Measurements from ENCODE around the gene SLC1A2. TPM values are rescaled to one million over a fixed set of nuclear protein-coding genes. Genes with fewer than 3 reads are reported as not detected.
A peak's percentile ranks its signal among the peaks of the same experiment; 100 is the strongest.

The SLC1A2 gene
- total and polyA plus RNA-seq, 8 donors: 0.89 to 31.8 (median 18.9) TPM

DNA sequence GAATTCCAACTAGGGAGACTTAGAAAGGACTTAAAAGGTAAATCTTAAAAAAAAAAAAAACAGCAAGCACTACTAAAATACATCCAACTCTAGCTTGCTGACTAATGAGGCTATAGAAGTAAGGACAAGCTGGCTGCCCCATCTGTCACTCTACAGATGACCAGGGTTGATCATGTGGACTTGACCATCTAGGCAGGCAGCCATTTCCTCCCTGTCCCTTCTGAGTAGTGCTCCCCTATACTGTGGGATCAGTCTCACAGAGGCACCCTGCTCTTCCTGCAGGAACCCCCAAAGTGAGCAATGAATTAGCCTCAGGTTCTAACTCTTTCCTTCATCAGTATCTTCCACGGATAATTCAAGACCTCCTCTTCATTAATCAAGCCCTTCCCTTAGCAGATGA lies 12.3 kb downstream of the SLC1A2 start:
- ATAC-seq: no peak
- TF ChIP-seq, protein P1, sequence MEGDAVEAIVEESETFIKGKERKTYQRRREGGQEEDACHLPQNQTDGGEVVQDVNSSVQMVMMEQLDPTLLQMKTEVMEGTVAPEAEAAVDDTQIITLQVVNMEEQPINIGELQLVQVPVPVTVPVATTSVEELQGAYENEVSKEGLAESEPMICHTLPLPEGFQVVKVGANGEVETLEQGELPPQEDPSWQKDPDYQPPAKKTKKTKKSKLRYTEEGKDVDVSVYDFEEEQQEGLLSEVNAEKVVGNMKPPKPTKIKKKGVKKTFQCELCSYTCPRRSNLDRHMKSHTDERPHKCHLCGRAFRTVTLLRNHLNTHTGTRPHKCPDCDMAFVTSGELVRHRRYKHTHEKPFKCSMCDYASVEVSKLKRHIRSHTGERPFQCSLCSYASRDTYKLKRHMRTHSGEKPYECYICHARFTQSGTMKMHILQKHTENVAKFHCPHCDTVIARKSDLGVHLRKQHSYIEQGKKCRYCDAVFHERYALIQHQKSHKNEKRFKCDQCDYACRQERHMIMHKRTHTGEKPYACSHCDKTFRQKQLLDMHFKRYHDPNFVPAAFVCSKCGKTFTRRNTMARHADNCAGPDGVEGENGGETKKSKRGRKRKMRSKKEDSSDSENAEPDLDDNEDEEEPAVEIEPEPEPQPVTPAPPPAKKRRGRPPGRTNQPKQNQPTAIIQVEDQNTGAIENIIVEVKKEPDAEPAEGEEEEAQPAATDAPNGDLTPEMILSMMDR (IDR thresholded peaks at IDR 0.05): no peak
- Histone ChIP-seq H3K27ac (no peak overlapping the region), H3K4me3 (no peak overlapping the region), H3K4me1 (peaks cover 0 to 3% of the 10 kb centered on the region in 2 donors), H3K27me3 (peaks cover 0 to 19% of the 10 kb centered on the region in 2 donors), H3K36me3 (no peaks in the 10 kb centered on the region), H3K9me3 (no peaks in the 10 kb centered on the region)
- DNase-seq: no peak
- intact Hi-C loops (cut with DNase I): no loop called here

DNA sequence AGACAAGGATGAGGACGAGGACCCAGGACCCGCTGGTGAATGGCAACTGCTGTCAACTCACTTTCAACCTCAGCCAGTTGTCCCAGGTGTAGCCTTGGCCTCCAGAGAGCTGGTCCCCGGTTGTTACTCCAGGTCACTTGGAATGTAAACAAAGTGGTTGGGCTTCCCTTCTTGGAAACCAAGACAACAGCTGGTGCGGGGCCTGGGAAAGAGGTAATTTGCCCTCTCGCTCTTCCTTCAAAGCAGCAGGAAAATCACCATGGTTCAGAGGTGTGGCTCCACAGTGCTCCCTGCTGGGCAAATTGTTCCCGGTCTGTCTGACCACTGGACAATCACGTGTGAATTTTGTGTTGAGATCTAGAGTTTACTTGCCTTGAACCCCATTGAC lies 15.0 kb downstream of the SLC1A2 start:
- Histone ChIP-seq H3K36me3 (no peaks in the 10 kb centered on the region), H3K9me3 (no peaks in the 10 kb centered on the region), H3K4me1 (peaks cover 0 to 3% of the 10 kb centered on the region in 2 donors), H3K27ac (no peak overlapping the region), H3K4me3 (no peak overlapping the region), H3K27me3 (no peaks in the 10 kb centered on the region)
- DNase-seq: peak in 1 of 4 donors; percentile 43
- peak; percentile 89 for ATAC-seq
- TF ChIP-seq, protein P1 (IDR thresholded peaks at IDR 0.05): peak; percentile 37 to 40
- intact Hi-C loops (cut with DNase I): no loop called here

DNA sequence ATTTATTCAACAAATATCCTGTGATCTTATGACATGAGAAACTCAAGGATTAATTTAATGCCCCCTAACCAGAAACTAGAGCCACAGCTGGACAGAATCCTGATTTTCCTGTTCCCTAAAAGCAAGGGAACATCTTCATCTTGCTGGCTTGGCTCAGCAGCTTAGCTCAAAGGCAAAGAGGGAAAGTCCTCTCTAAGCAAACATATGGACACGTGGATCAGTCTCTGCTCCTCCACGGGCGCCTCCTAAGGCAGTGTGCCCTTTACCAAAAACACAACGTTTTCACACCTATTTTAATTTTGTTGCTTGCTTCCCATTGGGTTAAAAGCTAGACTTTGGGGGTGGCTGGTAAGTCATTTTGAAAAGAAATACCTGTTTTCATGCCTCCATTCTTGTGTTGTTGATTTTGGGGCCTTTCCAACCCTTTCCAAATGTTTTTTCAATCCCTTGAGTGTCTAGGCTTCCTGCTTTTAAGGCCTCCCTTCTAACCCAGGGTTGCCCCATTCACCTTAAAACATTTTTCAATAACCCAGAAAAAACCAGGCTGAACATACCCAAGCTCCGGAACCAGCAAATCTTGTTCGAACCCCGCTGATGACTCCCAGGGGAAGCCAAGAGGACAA lies 15.5 kb downstream of the SLC1A2 start:
- Histone ChIP-seq H3K36me3 (no peaks in the 10 kb centered on the region), H3K4me1 (peaks cover 0 to 3% of the 10 kb centered on the region in 2 donors), H3K27me3 (no peaks in the 10 kb centered on the region), H3K27ac (no peak overlapping the region), H3K9me3 (no peaks in the 10 kb centered on the region), H3K4me3 (no peak overlapping the region)
- TF ChIP-seq, protein P1 (IDR thresholded peaks at IDR 0.05): no peak
- ATAC-seq (peak; percentile 68), DNase-seq (no peak)
- intact Hi-C loops (cut with DNase I): no loop called here

DNA sequence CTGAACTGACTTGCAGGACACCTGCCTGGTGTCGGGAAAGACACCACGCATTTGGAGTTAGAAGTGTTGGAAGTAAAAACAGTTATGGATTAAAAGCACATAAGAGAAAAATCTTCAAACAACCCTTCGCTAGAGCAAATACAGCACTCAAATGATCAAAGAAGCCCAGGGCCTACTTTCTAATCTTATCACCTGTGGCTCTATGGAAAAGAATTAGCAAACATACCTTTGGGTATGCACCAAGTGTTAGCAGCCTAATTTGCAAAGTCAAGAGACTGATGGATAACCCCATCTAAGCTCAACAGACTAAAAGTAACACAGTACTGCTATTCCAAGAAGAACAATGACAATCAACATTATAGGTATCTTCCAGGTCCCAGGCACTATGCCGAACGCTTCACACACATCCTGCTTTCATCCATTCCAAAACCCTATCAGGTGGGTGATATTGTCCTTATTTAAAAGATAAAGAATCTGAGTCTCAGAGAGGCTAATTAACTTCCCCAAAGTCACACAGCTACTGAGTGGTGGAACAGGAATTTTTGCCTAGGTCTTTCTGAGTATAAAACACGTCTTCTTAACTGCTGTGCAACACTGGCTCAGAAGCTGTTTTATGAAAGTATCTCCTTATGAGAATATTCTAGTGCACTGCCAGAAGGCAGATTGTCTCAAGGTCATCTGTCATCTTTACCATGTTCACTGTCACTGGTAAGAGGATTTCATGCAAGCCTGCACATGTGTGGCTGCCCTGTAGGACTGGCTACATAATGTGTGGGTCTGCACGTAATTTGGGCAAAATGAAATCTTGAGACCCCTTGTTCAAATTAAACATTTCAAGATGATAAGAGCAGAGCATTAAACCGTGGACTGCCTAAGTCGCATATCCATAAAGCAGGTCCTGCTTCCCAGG lies 16.4 kb downstream of the SLC1A2 start:
- TF ChIP-seq, protein P1 (IDR thresholded peaks at IDR 0.05): no peak
- intact Hi-C loops (cut with DNase I): no loop called here
- H3K27ac ChIP-seq: no peak overlapping the region
- no peaks in the 10 kb centered on the region for H3K9me3 ChIP-seq
- ATAC-seq (peak; percentile 44), DNase-seq (no peak)
- H3K36me3 ChIP-seq: no peaks in the 10 kb centered on the region
- no peak overlapping the region for H3K4me3 ChIP-seq
- no peaks in the 10 kb centered on the region for H3K27me3 ChIP-seq
- H3K4me1 ChIP-seq: peaks cover 0 to 3% of the 10 kb centered on the region in 2 donors

DNA sequence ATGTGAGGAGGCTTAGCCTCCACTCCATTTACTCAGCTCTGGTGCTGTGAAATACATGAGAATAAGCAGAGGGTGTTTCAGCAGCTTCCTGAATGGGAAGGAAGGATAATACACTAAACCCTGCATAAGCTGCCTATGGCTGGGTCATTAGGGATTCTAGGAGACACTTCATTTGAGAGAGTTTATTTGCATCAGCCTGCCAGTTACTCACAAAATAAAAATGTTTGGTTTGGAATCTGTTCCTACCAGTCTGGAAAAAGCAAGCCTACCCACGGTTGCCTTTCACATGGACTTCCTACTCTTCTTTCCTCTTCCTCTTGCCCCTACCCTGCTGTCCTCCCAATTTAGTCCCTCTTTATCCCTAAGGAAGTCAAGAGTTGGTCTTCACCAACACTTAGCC lies 20.5 kb downstream of the SLC1A2 start:
- no peak overlapping the region for H3K4me3 ChIP-seq
- H3K27ac ChIP-seq: no peak overlapping the region
- H3K9me3 ChIP-seq: no peaks in the 10 kb centered on the region
- no peaks in the 10 kb centered on the region for H3K27me3 ChIP-seq
- DNase-seq: no peak
- intact Hi-C loops (cut with DNase I): loop anchor here in 1 of 2 donors (10.0 kb wide), 1 partner anchor 474 kb away; no protein-coding TSS in a partner anchor
- no peaks in the 10 kb centered on the region for H3K36me3 ChIP-seq
- TF ChIP-seq, protein P1 (IDR thresholded peaks at IDR 0.05): no peak
- ATAC-seq: no peak
- no peaks in the 10 kb centered on the region for H3K4me1 ChIP-seq
